Effector memory CD4-positive, alpha-beta T cell (primary cell): ENCODE results near the gene VGLL4.

Experiments
- DNase-seq, 3 donors: peaks; one replicate each; pipeline ENCODE4 v3.0.0-alpha.2; 2020
- H3K27ac ChIP-seq: 2 replicates; pipeline ENCODE4 v1.7.0; 2013; ENCODE audit warnings: mild to moderate bottlenecking, low read length, moderate library complexity; ENCODE audit not compliant: insufficient read depth, poor library complexity, severe bottlenecking
- H3K27me3 ChIP-seq: replicated peaks from 2 replicates; pipeline ENCODE4 v1.7.0; 2013; ENCODE audit warnings: mild to moderate bottlenecking, low read length; ENCODE audit not compliant: insufficient read depth, control insufficient read depth, poor library complexity, severe bottlenecking
- H3K36me3 ChIP-seq: 2 replicates; pipeline ENCODE4 v1.7.0; 2013; ENCODE audit warnings: mild to moderate bottlenecking, low read length, moderate library complexity; ENCODE audit not compliant: control insufficient read depth, insufficient read depth
- H3K4me1 ChIP-seq: 2 replicates; pipeline ENCODE4 v1.7.0; 2013; ENCODE audit warnings: low read length, mild to moderate bottlenecking; ENCODE audit not compliant: control insufficient read depth, insufficient read depth, poor library complexity, severe bottlenecking
- H3K4me3 ChIP-seq: 2 replicates; pipeline ENCODE4 v1.7.0; 2013; ENCODE audit warnings: low read length, low read depth, mild to moderate bottlenecking; ENCODE audit not compliant: insufficient read depth, poor library complexity, severe bottlenecking
- H3K9me3 ChIP-seq: 2 replicates; pipeline ENCODE4 v1.7.0; 2013; ENCODE audit warnings: mild to moderate bottlenecking, low read length, moderate library complexity; ENCODE audit not compliant: control insufficient read depth

Gene VGLL4

DNA sequence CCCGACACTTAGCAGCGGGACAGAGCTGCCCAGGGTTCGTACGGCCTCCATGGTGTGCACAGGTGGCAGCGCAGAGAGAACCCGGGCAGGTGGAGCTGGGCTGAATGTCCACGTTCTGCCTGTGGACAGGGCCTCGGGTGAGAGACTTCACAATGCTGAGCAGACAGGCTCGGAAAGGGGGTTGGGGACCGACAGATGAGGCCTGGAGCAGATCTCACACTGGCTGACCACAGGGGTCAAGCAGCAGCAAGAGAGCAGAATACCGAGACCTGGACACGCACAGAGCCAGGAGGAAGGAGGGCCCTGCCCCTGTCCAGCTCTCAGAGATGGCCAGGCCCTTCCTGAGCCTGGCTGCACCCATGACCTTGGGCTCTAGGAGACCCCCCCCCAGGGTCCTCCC, 83.0 kb downstream of the VGLL4 start:
- H3K27ac ChIP-seq, result no peak overlapping the region
- H3K4me3 ChIP-seq, result no peak overlapping the region
- no peaks in the 10 kb centered on the region for H3K27me3 ChIP-seq
- H3K36me3 ChIP-seq, result peaks cover 59% of the 10 kb centered on the region
- no peaks in the 10 kb centered on the region for H3K4me1 ChIP-seq
- H3K9me3 ChIP-seq, result no peaks in the 10 kb centered on the region
- no peak for DNase-seq

GRCh38 chr3:11559816-11560633, 83.7 kb downstream of the VGLL4 start:
- H3K36me3 ChIP-seq, result peaks cover 63% of the 10 kb centered on the region
- no peaks in the 10 kb centered on the region for H3K27me3 ChIP-seq
- H3K9me3 ChIP-seq, result no peaks in the 10 kb centered on the region
- DNase-seq, result no peak
- H3K4me3 ChIP-seq, result no peak overlapping the region
- no peak overlapping the region for H3K27ac ChIP-seq
- no peaks in the 10 kb centered on the region for H3K4me1 ChIP-seq

DNA sequence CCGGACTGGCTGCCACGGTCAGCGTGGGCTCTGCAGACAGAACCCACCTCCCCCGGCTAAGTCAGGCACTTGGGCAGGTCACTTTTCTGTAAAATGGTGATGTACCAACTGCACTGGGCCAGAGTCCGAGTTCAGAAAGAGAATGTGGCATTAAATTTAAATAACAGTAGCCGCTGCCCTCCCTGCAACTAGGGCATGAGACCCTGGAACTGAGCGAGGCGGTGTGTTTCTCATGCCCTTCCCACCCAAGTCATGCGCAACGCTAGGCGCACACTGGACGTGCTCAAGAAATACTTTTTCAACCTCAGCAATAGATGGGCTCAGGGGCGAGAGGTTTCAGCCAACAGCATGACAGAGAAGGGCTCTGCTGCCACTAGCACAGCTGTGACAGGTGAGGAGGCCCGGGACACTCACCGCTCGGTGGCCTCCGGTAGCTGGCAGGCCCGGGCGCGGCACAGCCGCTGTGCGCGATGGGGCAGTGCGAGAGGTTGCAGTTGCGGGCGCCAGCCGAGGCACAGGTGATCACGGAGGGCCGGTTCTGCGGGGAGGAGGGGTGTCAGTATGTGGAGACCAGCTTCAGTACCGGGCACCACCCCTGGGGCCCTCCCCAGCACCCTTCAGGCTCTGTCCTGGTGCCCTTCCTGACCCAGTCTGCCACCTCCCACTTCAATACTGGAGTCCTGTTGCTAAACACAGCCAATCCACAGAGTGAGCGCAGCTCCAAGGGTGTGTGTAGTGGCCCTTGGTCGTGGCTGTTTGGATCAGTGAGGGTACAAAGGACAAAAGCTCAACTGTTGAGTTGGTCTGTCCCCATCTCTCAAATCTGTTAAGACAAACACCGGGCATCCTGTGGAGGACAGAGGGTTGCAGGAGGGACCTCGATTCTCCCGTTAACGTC, 84.5 kb downstream of the VGLL4 start:
- Histone ChIP-seq H3K9me3 (no peaks in the 10 kb centered on the region), H3K36me3 (peaks cover 59% of the 10 kb centered on the region), H3K27ac (no peak overlapping the region), H3K4me3 (no peak overlapping the region), H3K4me1 (no peaks in the 10 kb centered on the region), H3K27me3 (no peaks in the 10 kb centered on the region)
- no peak for DNase-seq

GRCh38 chr3:11558411-11558903, 85.3 kb downstream of the VGLL4 start:
- no peaks in the 10 kb centered on the region for H3K4me1 ChIP-seq
- no peaks in the 10 kb centered on the region for H3K27me3 ChIP-seq
- DNase-seq, result no peak
- no peaks in the 10 kb centered on the region for H3K9me3 ChIP-seq
- H3K4me3 ChIP-seq, result no peak overlapping the region
- peaks cover 52% of the 10 kb centered on the region for H3K36me3 ChIP-seq
- H3K27ac ChIP-seq, result no peak overlapping the region

DNA sequence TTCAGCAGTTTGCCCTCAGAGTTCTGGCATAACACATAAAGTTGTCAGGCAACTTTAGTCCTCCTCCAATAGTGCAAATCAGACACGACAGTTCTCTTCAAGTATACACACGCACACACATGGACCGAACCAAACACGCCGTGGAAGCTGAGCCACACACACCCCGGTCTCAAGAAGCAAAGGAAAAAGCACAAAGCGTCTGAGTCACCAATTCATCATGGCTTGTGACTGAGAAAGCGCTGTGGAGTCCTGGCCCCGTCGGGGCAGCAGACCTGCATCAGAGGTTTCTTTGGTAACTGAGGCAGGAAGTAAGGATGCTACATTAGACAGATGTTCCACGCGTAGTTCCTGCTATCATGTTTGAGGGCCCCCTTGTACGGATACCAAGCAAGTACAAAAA, 85.7 kb downstream of the VGLL4 start:
- Histone ChIP-seq H3K36me3 (peaks cover 47% of the 10 kb centered on the region), H3K27me3 (no peaks in the 10 kb centered on the region), H3K4me3 (no peak overlapping the region), H3K9me3 (no peaks in the 10 kb centered on the region), H3K27ac (no peak overlapping the region), H3K4me1 (no peaks in the 10 kb centered on the region)
- no peak for DNase-seq

DNA sequence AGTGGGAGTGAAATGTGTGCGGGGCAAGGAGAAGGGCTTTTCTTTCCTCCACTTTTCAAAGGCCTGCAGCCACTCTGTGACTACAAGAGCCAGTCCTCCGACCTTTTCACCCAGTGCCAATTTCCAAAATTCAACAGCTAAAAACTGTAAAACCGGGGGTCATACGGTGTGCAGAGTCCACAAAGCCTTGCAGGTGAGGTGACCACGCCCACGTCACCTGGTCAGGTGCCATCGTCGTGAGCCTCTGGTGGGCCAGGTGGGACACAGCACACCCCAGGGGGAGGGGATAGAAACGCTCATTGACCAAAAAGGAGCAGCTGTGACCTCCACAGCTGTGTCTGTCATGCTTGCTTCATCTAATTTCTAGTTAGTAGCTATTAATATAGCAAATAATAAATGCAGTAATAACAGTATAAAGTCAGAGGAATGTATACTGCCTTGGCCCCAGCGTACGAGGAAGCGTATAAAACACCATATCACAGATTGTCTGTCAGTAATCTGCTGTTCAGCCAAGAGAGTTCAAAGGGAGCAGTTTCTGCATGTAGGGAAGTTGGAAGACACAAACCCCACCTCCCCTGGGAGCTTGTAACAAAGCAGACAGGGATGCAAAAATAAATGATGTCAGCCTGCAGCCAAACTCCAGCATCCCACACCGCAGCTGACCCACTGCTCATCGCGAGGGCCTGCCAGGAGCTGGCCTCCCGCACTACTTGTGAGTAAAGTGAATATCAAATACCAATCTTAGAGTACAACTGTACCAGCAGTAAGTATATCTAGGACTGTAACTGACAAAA, 86.7 kb downstream of the VGLL4 start:
- Histone ChIP-seq H3K27me3 (no peaks in the 10 kb centered on the region), H3K27ac (no peak overlapping the region), H3K4me3 (no peak overlapping the region), H3K4me1 (no peaks in the 10 kb centered on the region), H3K36me3 (peaks cover 39% of the 10 kb centered on the region), H3K9me3 (no peaks in the 10 kb centered on the region)
- DNase-seq, result no peak

- no peak overlapping the region for H3K27ac ChIP-seq
- H3K4me3 ChIP-seq, result no peak overlapping the region
- H3K36me3 ChIP-seq, result peaks cover 35% of the 10 kb centered on the region
- no peak for DNase-seq
- H3K9me3 ChIP-seq, result no peaks in the 10 kb centered on the region
- no peaks in the 10 kb centered on the region for H3K4me1 ChIP-seq
- H3K27me3 ChIP-seq, result no peaks in the 10 kb centered on the region
Measured at GRCh38 chr3:11555881-11556633, 87.7 kb downstream of the VGLL4 start.

DNA sequence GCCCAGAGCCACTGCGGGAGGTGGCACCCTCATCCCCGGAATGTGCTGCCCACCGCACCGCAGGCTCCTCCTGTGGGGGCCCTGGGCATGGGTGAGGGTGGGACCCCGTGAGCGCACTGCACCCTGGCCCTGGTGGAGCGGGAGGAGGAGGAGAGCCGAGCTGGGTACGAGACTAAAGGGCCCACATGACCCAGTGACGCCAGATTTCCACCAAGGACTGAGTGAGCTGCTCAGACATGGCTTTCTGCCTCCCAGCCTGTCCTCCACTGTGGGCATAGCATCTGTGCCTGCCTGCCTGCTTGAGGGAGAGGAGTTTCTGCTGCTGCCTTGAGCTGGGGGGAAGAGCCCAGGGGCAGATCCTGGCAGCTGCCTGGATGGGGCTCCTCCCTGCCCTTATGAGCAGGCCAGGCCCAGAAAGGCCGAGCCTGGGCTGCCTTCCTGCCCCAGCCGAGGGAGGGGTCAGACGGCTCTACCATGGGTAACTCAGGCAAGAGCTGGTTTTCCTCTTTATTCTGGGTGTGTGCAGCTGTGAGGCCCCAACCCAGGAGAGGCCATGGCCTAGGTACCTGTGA, 88.4 kb downstream of the VGLL4 start:
- Histone ChIP-seq H3K9me3 (no peaks in the 10 kb centered on the region), H3K4me1 (no peaks in the 10 kb centered on the region), H3K36me3 (peaks cover 34% of the 10 kb centered on the region), H3K27ac (no peak overlapping the region), H3K4me3 (no peak overlapping the region), H3K27me3 (no peaks in the 10 kb centered on the region)
- no peak for DNase-seq

DNA sequence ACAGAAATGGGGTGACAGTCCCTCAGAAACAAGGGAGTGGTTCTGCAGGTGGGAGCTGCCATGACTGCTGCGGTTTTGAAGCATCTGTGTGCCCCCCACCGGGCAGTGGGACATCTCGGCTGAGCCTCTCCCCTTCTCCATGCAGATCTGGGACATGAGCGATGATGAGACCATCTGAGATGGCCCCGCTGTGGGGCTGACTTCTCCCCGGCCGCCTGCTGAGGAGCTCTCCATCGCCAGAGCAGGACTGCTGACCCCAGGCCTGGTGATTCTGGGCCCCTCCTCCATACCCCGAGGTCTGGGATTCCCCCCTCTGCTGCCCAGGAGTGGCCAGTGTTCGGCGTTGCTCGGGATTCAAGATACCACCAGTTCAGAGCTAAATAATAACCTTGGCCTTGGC, 89.0 kb downstream of the VGLL4 start:
- Histone ChIP-seq H3K4me1 (no peaks in the 10 kb centered on the region), H3K27me3 (no peaks in the 10 kb centered on the region), H3K4me3 (no peak overlapping the region), H3K9me3 (no peaks in the 10 kb centered on the region), H3K36me3 (peaks cover 28% of the 10 kb centered on the region), H3K27ac (no peak overlapping the region)
- DNase-seq, result no peak
